ENCODE measurements around the gene ZNF487. TPM values are rescaled to one million over a fixed set of nuclear protein-coding genes. Genes with fewer than 3 reads are reported as not detected.

ZNF487 gene
- total and polyA plus RNA-seq, 2 of the 13 experiments (the other 11 are each of a cell fraction or from before 2014, with no cell fraction given) = 7.4 to 8.8 TPM

- TF ChIP-seq HMGXB4 (CRISPR knock-in tag; IDR thresholded peaks at IDR 0.05; ENCODE audit: borderline replicate concordance in 1 of 2, low read depth in 1 of 2) = no peak
- TF ChIP-seq FOXO1 (CRISPR knock-in tag; IDR thresholded peaks at IDR 0.05) = no peak
- no peak for TF ChIP-seq CHCHD3 (CRISPR knock-in tag; IDR thresholded peaks at IDR 0.05)
- TF ChIP-seq ZNF703 (CRISPR knock-in tag; IDR thresholded peaks at IDR 0.05; ENCODE audit: borderline replicate concordance) = no peak
- TF ChIP-seq ZFP41 (CRISPR knock-in tag; IDR thresholded peaks at IDR 0.05; ENCODE audit: borderline replicate concordance) = no peak
- no peak for TF ChIP-seq PHF21A (CRISPR knock-in tag; IDR thresholded peaks at IDR 0.05)
- TF ChIP-seq MEIS2 (CRISPR knock-in tag; IDR thresholded peaks at IDR 0.05) = no peak
- no peak for TF ChIP-seq SPEN (CRISPR knock-in tag; IDR thresholded peaks at IDR 0.05; ENCODE audit: low read depth)
- TF ChIP-seq CBX2 (IDR thresholded peaks at IDR 0.05; ENCODE audit: low read depth, low read length) = no peak
- no peak for TF ChIP-seq CBX2 (CRISPR knock-in tag; IDR thresholded peaks at IDR 0.05; ENCODE audit: low read depth)
- no peak for TF ChIP-seq ZNF431 (CRISPR knock-in tag; IDR thresholded peaks at IDR 0.05; ENCODE audit: borderline replicate concordance, low read depth)
- TF ChIP-seq ZNF878 (CRISPR knock-in tag; IDR thresholded peaks at IDR 0.05) = no peak
- TF ChIP-seq IRX3 (CRISPR knock-in tag; IDR thresholded peaks at IDR 0.05; ENCODE audit: borderline replicate concordance, low read depth) = no peak
- no peak for TF ChIP-seq ATF7 (IDR thresholded peaks at IDR 0.05)
- TF ChIP-seq ATF7 (CRISPR knock-in tag; IDR thresholded peaks at IDR 0.05) = no peak
- TF ChIP-seq RFX5 (IDR thresholded peaks at IDR 0.05; ENCODE audit: low read depth, low read length) = no peak
- TF ChIP-seq SRSF9 (IDR thresholded peaks at IDR 0.05; ENCODE audit: borderline replicate concordance, insufficient read depth, low read depth, low read length, poor library complexity, severe bottlenecking) = no peak
- no peak; the same call in 1 of the 2 replicates for TF ChIP-seq SAFB2 (CRISPR knock-in tag; IDR thresholded peaks at IDR 0.05; ENCODE audit: borderline replicate concordance, low read depth)
- no peak for TF ChIP-seq MEIS1 (CRISPR knock-in tag; IDR thresholded peaks at IDR 0.05; ENCODE audit: borderline replicate concordance)
- no peak for TF ChIP-seq LBX2 (CRISPR knock-in tag; IDR thresholded peaks at IDR 0.05; ENCODE audit: borderline replicate concordance)
- no peak for TF ChIP-seq IRF1 (CRISPR knock-in tag; IDR thresholded peaks at IDR 0.05; ENCODE audit: low read depth)
- TF ChIP-seq ZNF572 (CRISPR knock-in tag; IDR thresholded peaks at IDR 0.05) = no peak
- TF ChIP-seq MTA3 (CRISPR knock-in tag; IDR thresholded peaks at IDR 0.05) = no peak
- no peak for TF ChIP-seq ZHX1 (CRISPR knock-in tag; IDR thresholded peaks at IDR 0.05; ENCODE audit: low read depth)
- no peak for TF ChIP-seq DNMT3B (CRISPR knock-in tag; conservative IDR thresholded peaks at IDR 0.05)
Observed at GRCh38 chr10:43437141-43437870, 395 bp downstream of the ZNF487 start (continued).

All from HepG2 (cell line).